GM12878 (cell line): ENCODE results near the gene BTNL9. TPM values are rescaled to one million over a fixed set of nuclear protein-coding genes. Genes with fewer than 3 reads are reported as not detected.

Source experiments
- microRNA-seq: library from miRNA; unstranded; fragments of <30 nt; microRNA quantifications from one replicate; pipeline ENCODE4, GENCODE V29; 2018
- polyA plus RNA-seq, 11 experiments: library from polyadenylated mRNA; depleted of rRNA in 4 of 11; unstranded in 6 of 11; stranded (reverse) in 5 of 11; fragments of >200 nt; fragmentation: Nextera tagmentation in 4 of 11; fragmentation: Illumina TruSeq in 1 of 11; extraction: Ambion mirVana in 4 of 11; extraction: Trizol in 1 of 11; gene quantifications; 1 replicate in 1 of 11; 2 replicates in 10 of 11; pipeline versions ENCODE4 v1.2.1 to v1.2.3, GENCODE V29; 2011 to 2016; ENCODE audit warnings: inconsistent platforms in 2 of 11, missing spikeins in 2 of 11, low read depth in 1 of 11
- small RNA-seq: library from RNA; depleted of rRNA; stranded (forward); fragments of <200 nt; gene quantifications from one replicate; pipeline ENCODE3, GENCODE V24; 2014
- total RNA-seq, 4 experiments: library from RNA; depleted of rRNA in 3 of 4; stranded (reverse); fragments of >200 nt in 3 of 4; fragmentation: Illumina TruSeq in 1 of 4; extraction: Trizol in 1 of 4; gene quantifications; 2 replicates each; pipeline versions ENCODE4 v1.2.1 to v1.2.3, GENCODE V29; 2013 to 2021

Gene BTNL9
- total and polyA plus RNA-seq, 10 of the 15 experiments (the other 5 are each of a cell fraction or from before 2014, with no cell fraction given), result 0.01 to 16.5 (median 0.06) TPM; not detected in 5

Small RNA genes within 50 kb of the gene (microRNA-seq; reads per million reads assigned to microRNA genes)
- not detected for gene MIR8089

Small RNA genes within 50 kb of the gene (small RNA-seq; reads per million reads assigned to genes)
- gene MIR8089 (not detected), gene RNU6-1036P (not detected)

Other genes with a start within 250 kb of the BTNL9 start
Only the 7 nearest of the 10 such genes appear.
- gene ZFP62, start 179.0 kb upstream of the BTNL9 start, total RNA-seq (2014; rRNA removed), result 19.6 and 24.0 TPM in 2 replicates
- 26.8 and 27.4 TPM in 2 replicates for gene ZFP62, start 179.0 kb upstream of the BTNL9 start, total RNA-seq (2014; rRNA removed; fragmentation: Illumina TruSeq; extraction: Trizol)
- gene ZFP62, start 179.0 kb upstream of the BTNL9 start, total RNA-seq (2021), result 20.3 and 24.8 TPM in 2 replicates
- gene ZFP62, start 179.0 kb upstream of the BTNL9 start, polyA plus RNA-seq (2011; rRNA removed), result 39.7 and 69.5 TPM in 2 replicates
- gene ZFP62, start 179.0 kb upstream of the BTNL9 start, polyA plus RNA-seq (2014; fragmentation: Illumina TruSeq; extraction: Trizol), result 21.8 and 32.2 TPM in 2 replicates
- gene ZFP62, start 179.0 kb upstream of the BTNL9 start, polyA plus RNA-seq (2014; fragmentation: Nextera tagmentation; extraction: Ambion mirVana), result 10 to 100 TPM in 1 of 2 experiments, 1 to 10 TPM in 1; 9.2 to 16.4 TPM
- gene ZFP62, start 179.0 kb upstream of the BTNL9 start, polyA plus RNA-seq (2014; rRNA removed), result 14.8 and 17.1 TPM in 2 replicates
- gene ZFP62, start 179.0 kb upstream of the BTNL9 start, polyA plus RNA-seq (2016; fragmentation: Nextera tagmentation; extraction: Ambion mirVana), result 10 to 100 TPM; 24.6 to 26.0 TPM
- gene BTNL8, start 141.1 kb upstream of the BTNL9 start, total RNA-seq (2014; rRNA removed), result 0.33 and 0.56 TPM in 2 replicates
- 0.13 and 0.14 TPM in 2 replicates for gene BTNL8, start 141.1 kb upstream of the BTNL9 start, total RNA-seq (2014; rRNA removed; fragmentation: Illumina TruSeq; extraction: Trizol)
- gene BTNL8, start 141.1 kb upstream of the BTNL9 start, total RNA-seq (2021), result not detected in 2 replicates
- gene BTNL8, start 141.1 kb upstream of the BTNL9 start, polyA plus RNA-seq (2011; rRNA removed), result 3.4 and 4.1 TPM in 2 replicates
- gene BTNL8, start 141.1 kb upstream of the BTNL9 start, polyA plus RNA-seq (2014; fragmentation: Illumina TruSeq; extraction: Trizol), result 0.19 and 0.43 TPM in 2 replicates
- under 1 TPM; 0.31 to 0.39 TPM for gene BTNL8, start 141.1 kb upstream of the BTNL9 start, polyA plus RNA-seq (2014; fragmentation: Nextera tagmentation; extraction: Ambion mirVana)
- gene BTNL8, start 141.1 kb upstream of the BTNL9 start, polyA plus RNA-seq (2014; rRNA removed), result 0.06 and 0.22 TPM in 2 replicates
- gene BTNL8, start 141.1 kb upstream of the BTNL9 start, polyA plus RNA-seq (2016; fragmentation: Nextera tagmentation; extraction: Ambion mirVana), result under 1 TPM in 1 of 2 experiments, not detected in 1; 0.15 TPM
- gene BTNL3, start 51.4 kb upstream of the BTNL9 start, total RNA-seq (2014; rRNA removed), result not detected in 2 replicates
- gene BTNL3, start 51.4 kb upstream of the BTNL9 start, total RNA-seq (2014; rRNA removed; fragmentation: Illumina TruSeq; extraction: Trizol), result not detected in 2 replicates
- gene BTNL3, start 51.4 kb upstream of the BTNL9 start, total RNA-seq (2021), result not detected in 2 replicates
- 0.39 and 0.43 TPM in 2 replicates for gene BTNL3, start 51.4 kb upstream of the BTNL9 start, polyA plus RNA-seq (2011; rRNA removed)
- not detected in 2 replicates for gene BTNL3, start 51.4 kb upstream of the BTNL9 start, polyA plus RNA-seq (2014; fragmentation: Illumina TruSeq; extraction: Trizol)
- not detected for gene BTNL3, start 51.4 kb upstream of the BTNL9 start, polyA plus RNA-seq (2014; fragmentation: Nextera tagmentation; extraction: Ambion mirVana)
- gene BTNL3, start 51.4 kb upstream of the BTNL9 start, polyA plus RNA-seq (2014; rRNA removed), result not detected in 2 replicates
- not detected for gene BTNL3, start 51.4 kb upstream of the BTNL9 start, polyA plus RNA-seq (2016; fragmentation: Nextera tagmentation; extraction: Ambion mirVana)
- 0.05 TPM in 1 of 2 replicates, not detected in the other for gene OR2V1, start 90.9 kb downstream of the BTNL9 start, total RNA-seq (2014; rRNA removed)
- gene OR2V1, start 90.9 kb downstream of the BTNL9 start, total RNA-seq (2014; rRNA removed; fragmentation: Illumina TruSeq; extraction: Trizol), result not detected in 2 replicates
- gene OR2V1, start 90.9 kb downstream of the BTNL9 start, total RNA-seq (2021), result not detected in 2 replicates
- gene OR2V1, start 90.9 kb downstream of the BTNL9 start, polyA plus RNA-seq (2011; rRNA removed), result 3.2 and 4.4 TPM in 2 replicates
- gene OR2V1, start 90.9 kb downstream of the BTNL9 start, polyA plus RNA-seq (2014; fragmentation: Illumina TruSeq; extraction: Trizol), result not detected in 2 replicates
- not detected for gene OR2V1, start 90.9 kb downstream of the BTNL9 start, polyA plus RNA-seq (2014; fragmentation: Nextera tagmentation; extraction: Ambion mirVana)
- gene OR2V1, start 90.9 kb downstream of the BTNL9 start, polyA plus RNA-seq (2014; rRNA removed), result not detected in 2 replicates
- under 1 TPM in 1 of 2 experiments, not detected in 1; 0.20 TPM for gene OR2V1, start 90.9 kb downstream of the BTNL9 start, polyA plus RNA-seq (2016; fragmentation: Nextera tagmentation; extraction: Ambion mirVana)
- not detected in 2 replicates for gene OR2V2, start 107.3 kb downstream of the BTNL9 start, total RNA-seq (2014; rRNA removed)
- gene OR2V2, start 107.3 kb downstream of the BTNL9 start, total RNA-seq (2014; rRNA removed; fragmentation: Illumina TruSeq; extraction: Trizol), result not detected in 2 replicates
- not detected in 2 replicates for gene OR2V2, start 107.3 kb downstream of the BTNL9 start, total RNA-seq (2021)
- 0.14 and 0.26 TPM in 2 replicates for gene OR2V2, start 107.3 kb downstream of the BTNL9 start, polyA plus RNA-seq (2011; rRNA removed)
- 0.11 TPM in 1 of 2 replicates, not detected in the other for gene OR2V2, start 107.3 kb downstream of the BTNL9 start, polyA plus RNA-seq (2014; fragmentation: Illumina TruSeq; extraction: Trizol)
- gene OR2V2, start 107.3 kb downstream of the BTNL9 start, polyA plus RNA-seq (2014; fragmentation: Nextera tagmentation; extraction: Ambion mirVana), result not detected
- not detected in 2 replicates for gene OR2V2, start 107.3 kb downstream of the BTNL9 start, polyA plus RNA-seq (2014; rRNA removed)
- not detected for gene OR2V2, start 107.3 kb downstream of the BTNL9 start, polyA plus RNA-seq (2016; fragmentation: Nextera tagmentation; extraction: Ambion mirVana)
- gene TRIM7, start 164.9 kb downstream of the BTNL9 start, total RNA-seq (2014; rRNA removed), result 0.54 and 1.1 TPM in 2 replicates
- 0.22 and 0.46 TPM in 2 replicates for gene TRIM7, start 164.9 kb downstream of the BTNL9 start, total RNA-seq (2014; rRNA removed; fragmentation: Illumina TruSeq; extraction: Trizol)
- 0.38 and 0.96 TPM in 2 replicates for gene TRIM7, start 164.9 kb downstream of the BTNL9 start, total RNA-seq (2021)
- gene TRIM7, start 164.9 kb downstream of the BTNL9 start, polyA plus RNA-seq (2011; rRNA removed), result 1.6 TPM in 2 replicates
- gene TRIM7, start 164.9 kb downstream of the BTNL9 start, polyA plus RNA-seq (2014; fragmentation: Illumina TruSeq; extraction: Trizol), result 0.32 and 0.33 TPM in 2 replicates
- under 1 TPM; 0.02 to 0.20 TPM for gene TRIM7, start 164.9 kb downstream of the BTNL9 start, polyA plus RNA-seq (2014; fragmentation: Nextera tagmentation; extraction: Ambion mirVana)
- gene TRIM7, start 164.9 kb downstream of the BTNL9 start, polyA plus RNA-seq (2014; rRNA removed), result 0.84 and 1.1 TPM in 2 replicates
- gene TRIM7, start 164.9 kb downstream of the BTNL9 start, polyA plus RNA-seq (2016; fragmentation: Nextera tagmentation; extraction: Ambion mirVana), result 1 to 10 TPM in 1 of 2 experiments, under 1 TPM in 1; 0.44 to 1.3 TPM
- 16.0 and 17.2 TPM in 2 replicates for gene TRIM41, start 183.0 kb downstream of the BTNL9 start, total RNA-seq (2014; rRNA removed)
- gene TRIM41, start 183.0 kb downstream of the BTNL9 start, total RNA-seq (2014; rRNA removed; fragmentation: Illumina TruSeq; extraction: Trizol), result 10.5 and 10.6 TPM in 2 replicates
- gene TRIM41, start 183.0 kb downstream of the BTNL9 start, total RNA-seq (2021), result 24.6 and 28.9 TPM in 2 replicates
- 14.8 and 17.7 TPM in 2 replicates for gene TRIM41, start 183.0 kb downstream of the BTNL9 start, polyA plus RNA-seq (2011; rRNA removed)
- 9.4 and 10.6 TPM in 2 replicates for gene TRIM41, start 183.0 kb downstream of the BTNL9 start, polyA plus RNA-seq (2014; fragmentation: Illumina TruSeq; extraction: Trizol)
- gene TRIM41, start 183.0 kb downstream of the BTNL9 start, polyA plus RNA-seq (2014; fragmentation: Nextera tagmentation; extraction: Ambion mirVana), result 1 to 10 TPM; 1.0 to 3.2 TPM
- 21.5 and 24.4 TPM in 2 replicates for gene TRIM41, start 183.0 kb downstream of the BTNL9 start, polyA plus RNA-seq (2014; rRNA removed)
- 1 to 10 TPM; 5.2 to 5.5 TPM for gene TRIM41, start 183.0 kb downstream of the BTNL9 start, polyA plus RNA-seq (2016; fragmentation: Nextera tagmentation; extraction: Ambion mirVana)